CD4-positive, alpha-beta T cell (primary cell): ENCODE data around the gene TSPAN32. TPM values are rescaled to one million over a fixed set of nuclear protein-coding genes. Genes with fewer than 3 reads are reported as not detected.

ENCODE experiments used
- ATAC-seq: fragments of 200-7000 bp; cut with Tn5 transposase; one replicate; pipeline ENCODE4 v1.10.0; 2022; ENCODE audit warnings: mild to moderate bottlenecking; ENCODE audit not compliant: poor library complexity
- CTCF ChIA-PET: fragments of 350-600 bp; sonication (Branson Sonifier 250); formaldehyde crosslinking; loops from one replicate; lab custom pipeline; 2021; ENCODE audit warnings: antibody characterized with exemption, inconsistent platforms; lab: Charles Lee
- POLR2A ChIA-PET: fragments of 350-600 bp; sonication (Branson Sonifier 250); formaldehyde crosslinking; loops from one replicate; lab custom pipeline; 2021; ENCODE audit warnings: antibody characterized with exemption, inconsistent platforms; lab: Charles Lee
- DNase-seq, 14 experiments: peaks; one replicate each; pipeline ENCODE4 v3.0.0-alpha.2; 2013 to 2020; ENCODE audit warnings: mixed read lengths in 2 of 14
- H3K27ac ChIP-seq, 2 donors: one replicate each; pipeline versions ENCODE4 v1.5.1 to v1.7.0; 2013; ENCODE audit warnings: low read length in 2 of 2, low read depth in 1 of 2, mild to moderate bottlenecking in 1 of 2
- H3K27me3 ChIP-seq, 2 experiments: 1 replicate in 1 of 2; 2 replicates in 1 of 2; pipeline versions ENCODE4 v1.6.1 to v1.7.0; 2013; ENCODE audit warnings: low read length in 2 of 2, control low read depth in 1 of 2, mild to moderate bottlenecking in 1 of 2, moderate library complexity in 1 of 2; ENCODE audit not compliant: insufficient read depth in 2 of 2, control insufficient read depth in 1 of 2
- H3K36me3 ChIP-seq: one replicate; pipeline ENCODE4 v1.6.1; 2013; ENCODE audit warnings: low read length, control low read depth; ENCODE audit not compliant: insufficient read depth
- H3K4me1 ChIP-seq: one replicate; pipeline ENCODE4 v1.6.1; 2013; ENCODE audit warnings: low read length, control low read depth; ENCODE audit not compliant: insufficient read depth
- H3K4me3 ChIP-seq: one replicate; pipeline ENCODE4 v1.5.1; 2013; ENCODE audit warnings: mild to moderate bottlenecking, low read length, moderate library complexity
- H3K9me3 ChIP-seq, 2 experiments: 1 replicate in 1 of 2; 2 replicates in 1 of 2; pipeline versions ENCODE4 v1.6.1 to v1.7.0; 2013; ENCODE audit warnings: low read length in 2 of 2, mild to moderate bottlenecking in 2 of 2, control low read depth in 1 of 2, moderate library complexity in 1 of 2; ENCODE audit not compliant: control insufficient read depth in 1 of 2, insufficient read depth in 1 of 2
- H3K27ac Mint-ChIP-seq: one replicate; pipeline ENCODE4 v1.8.0; 2020; ENCODE audit warnings: mixed read lengths
- H3K27me3 Mint-ChIP-seq: one replicate; pipeline ENCODE4 v1.8.0; 2021; ENCODE audit warnings: mixed read lengths
- H3K36me3 Mint-ChIP-seq: one replicate; pipeline ENCODE4 v1.8.0; 2021; ENCODE audit warnings: low read depth, mixed read lengths
- H3K4me1 Mint-ChIP-seq: one replicate; pipeline ENCODE4 v1.8.0; 2021; ENCODE audit warnings: low read depth, mixed read lengths
- H3K4me3 Mint-ChIP-seq: one replicate; pipeline ENCODE4 v1.8.0; 2020; ENCODE audit warnings: mild to moderate bottlenecking, mixed read lengths
- H3K9me3 Mint-ChIP-seq: one replicate; pipeline ENCODE4 v1.8.0; 2020; ENCODE audit warnings: mixed read lengths
- CTCF ChIP-seq: fragments of 200-600 bp; IDR thresholded peaks from one replicate; pipeline ENCODE4 v1.8.0; 2022; ENCODE audit warnings: antibody characterized with exemption, mild to moderate bottlenecking
- intact Hi-C, 2 experiments: fragments of 100-400 bp; cut with DNase I in 1 of 2; cut with micrococcal nuclease in 1 of 2; formaldehyde crosslinking; loops; one replicate each; pipeline versions ENCODE4 v1.15.1 to v1.9.0; 2023 to 2025; cut with DNase I, micrococcal nuclease
- total RNA-seq, 174 experiments: library from RNA in 2 of 174; stranded (reverse) in 2 of 174; gene quantifications; one replicate each; pipeline ENCODE4 v1.2.3 and lab custom pipeline; 2021 to 2026

TSPAN32 gene
- total RNA-seq, 2 experiments from 2014 or later: 81.8 TPM

DNA sequence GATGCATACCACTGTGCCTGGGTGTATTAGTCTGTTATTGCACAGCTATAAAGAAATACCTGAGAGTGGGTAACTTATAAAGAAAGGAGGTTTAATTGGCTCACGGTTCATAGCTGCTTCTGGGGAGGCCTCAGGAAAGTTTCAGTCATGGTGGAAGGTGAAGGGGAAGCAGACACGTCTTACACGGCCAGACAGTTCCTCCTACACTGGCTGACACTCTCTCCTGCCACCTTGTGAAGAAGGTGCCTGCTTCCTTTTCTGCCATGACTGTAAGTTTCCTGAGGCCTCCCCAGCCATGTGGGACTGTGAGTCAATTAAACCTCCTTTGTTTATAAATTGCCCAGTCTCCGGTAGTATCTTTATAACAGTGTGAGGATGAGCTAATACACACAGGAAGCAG, 41.7 kb downstream of the TSPAN32 start:
- DNase-seq (no peak), ATAC-seq (no peak)
- Mint-ChIP-seq H3K4me1 (no peaks in the 10 kb centered on the region), H3K9me3 (no peaks in the 10 kb centered on the region), H3K27ac (no peak overlapping the region), H3K36me3 (no peaks in the 10 kb centered on the region), H3K27me3 (no peaks in the 10 kb centered on the region), H3K4me3 (no peak overlapping the region)
- no peaks in the 10 kb centered on the region for H3K4me1 ChIP-seq
- POLR2A ChIA-PET: no interaction called here
- intact Hi-C loops: no loop called here
- no peak for TF ChIP-seq CTCF
- H3K36me3 ChIP-seq: no peaks in the 10 kb centered on the region
- peaks cover 0 to 8% of the 10 kb centered on the region in 2 experiments for H3K9me3 ChIP-seq
- H3K27me3 ChIP-seq: no peaks in the 10 kb centered on the region
- CTCF ChIA-PET: no interaction called here
- no peak overlapping the region for H3K4me3 ChIP-seq
- no peak overlapping the region for H3K27ac ChIP-seq

- TF ChIP-seq CTCF: no peak
- no peak for ATAC-seq
- peaks cover 4% of the 10 kb centered on the region for H3K9me3 Mint-ChIP-seq
- no peak overlapping the region for H3K4me3 ChIP-seq
- intact Hi-C loops: no loop called here
- ChIA-PET POLR2A (no interaction called here), CTCF (no interaction called here)
- peaks cover 0 to 21% of the 10 kb centered on the region in 2 experiments for H3K9me3 ChIP-seq
- no peaks in the 10 kb centered on the region for H3K27me3 ChIP-seq
- no peaks in the 10 kb centered on the region for H3K27me3 Mint-ChIP-seq
- no peaks in the 10 kb centered on the region for H3K4me1 Mint-ChIP-seq
- H3K36me3 Mint-ChIP-seq: peaks cover 5% of the 10 kb centered on the region
- H3K27ac Mint-ChIP-seq: no peak overlapping the region
- no peak overlapping the region for H3K4me3 Mint-ChIP-seq
- DNase-seq: no peak
- no peaks in the 10 kb centered on the region for H3K4me1 ChIP-seq
- no peak overlapping the region for H3K27ac ChIP-seq
- H3K36me3 ChIP-seq: no peaks in the 10 kb centered on the region
Observed at GRCh38 chr11:2345050-2345449, 43.2 kb downstream of the TSPAN32 start.

DNA sequence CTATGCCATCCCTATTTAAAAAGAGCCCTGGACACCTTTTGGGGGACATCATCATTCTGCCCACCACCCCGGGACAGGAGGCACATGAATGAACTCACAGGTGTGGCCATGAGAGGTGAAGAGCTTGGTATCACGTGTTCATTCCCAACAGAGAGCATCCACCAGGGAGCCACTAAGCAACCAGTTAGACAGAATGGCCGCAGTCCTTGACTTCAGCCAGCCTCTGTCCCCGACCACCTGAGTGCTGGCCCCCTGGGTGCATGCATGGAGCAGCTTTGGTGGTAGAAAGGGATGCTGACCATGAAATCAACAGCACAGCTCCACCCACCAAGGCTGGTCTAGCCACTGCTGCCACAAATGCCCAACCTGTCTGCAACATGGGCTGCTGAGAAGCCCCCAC, 44.2 kb downstream of the TSPAN32 start:
- H3K4me3 ChIP-seq: no peak overlapping the region
- ATAC-seq (no peak), DNase-seq (no peak)
- peaks cover 5% of the 10 kb centered on the region for H3K36me3 Mint-ChIP-seq
- intact Hi-C loops: no loop called here
- H3K9me3 ChIP-seq: peaks cover 0 to 22% of the 10 kb centered on the region in 2 experiments
- TF ChIP-seq CTCF: no peak
- H3K36me3 ChIP-seq: no peaks in the 10 kb centered on the region
- H3K27ac Mint-ChIP-seq: no peak overlapping the region
- no peaks in the 10 kb centered on the region for H3K27me3 ChIP-seq
- peaks cover 4% of the 10 kb centered on the region for H3K9me3 Mint-ChIP-seq
- no peak overlapping the region for H3K4me3 Mint-ChIP-seq
- CTCF ChIA-PET: no interaction called here
- no peaks in the 10 kb centered on the region for H3K4me1 Mint-ChIP-seq
- no peaks in the 10 kb centered on the region for H3K27me3 Mint-ChIP-seq
- H3K27ac ChIP-seq: no peak overlapping the region
- POLR2A ChIA-PET: no interaction called here
- no peaks in the 10 kb centered on the region for H3K4me1 ChIP-seq
